SJSA1 (cell line): Measurements from ENCODE around the gene RP9. TPM values are rescaled to one million over a fixed set of nuclear protein-coding genes. Genes with fewer than 3 reads are reported as not detected.

Experiments used
- DNase-seq, 2 experiments: peaks; one replicate each; pipeline ENCODE4 v3.0.0-alpha.2; 2015 to 2020; ENCODE audit warnings: low spot score in 2 of 2, low read depth in 1 of 2
- H3K27ac ChIP-seq: fragments of 250-450 bp; sonication (Bioruptor Pico); 2 replicates; pipeline ENCODE4 v1.5.1; 2020; ENCODE audit warnings: mild to moderate bottlenecking, moderate library complexity
- H3K27me3 ChIP-seq: fragments of 250-450 bp; sonication (Bioruptor Pico); replicated peaks from 2 replicates; pipeline ENCODE4 v1.5.1; 2020; ENCODE audit warnings: mild to moderate bottlenecking, moderate library complexity
- H3K36me3 ChIP-seq: fragments of 250-450 bp; sonication (Bioruptor Pico); 2 replicates; pipeline ENCODE4 v1.5.1; 2020; ENCODE audit warnings: mild to moderate bottlenecking
- H3K4me1 ChIP-seq: fragments of 250-450 bp; sonication (Bioruptor Pico); replicated peaks from 2 replicates; pipeline ENCODE4 v1.6.1; 2021; ENCODE audit warnings: mild to moderate bottlenecking
- H3K4me3 ChIP-seq: fragments of 250-450 bp; sonication (Bioruptor Pico); 2 replicates; pipeline ENCODE4 v1.5.1; 2020; ENCODE audit warnings: mild to moderate bottlenecking
- H3K9me3 ChIP-seq: fragments of 250-450 bp; sonication (Bioruptor Pico); replicated peaks from 2 replicates; pipeline ENCODE4 v1.5.1; 2020; ENCODE audit warnings: mild to moderate bottlenecking
- total RNA-seq: library from RNA; depleted of rRNA; stranded (reverse); fragments of >200 nt; shearing (Covaris generic); gene quantifications from 2 replicates; pipeline ENCODE4 v1.2.3, GENCODE V29; 2014; rRNA removed

RP9 gene
- total RNA-seq, 1 experiment from 2014 or later, result 16.0 TPM

DNA sequence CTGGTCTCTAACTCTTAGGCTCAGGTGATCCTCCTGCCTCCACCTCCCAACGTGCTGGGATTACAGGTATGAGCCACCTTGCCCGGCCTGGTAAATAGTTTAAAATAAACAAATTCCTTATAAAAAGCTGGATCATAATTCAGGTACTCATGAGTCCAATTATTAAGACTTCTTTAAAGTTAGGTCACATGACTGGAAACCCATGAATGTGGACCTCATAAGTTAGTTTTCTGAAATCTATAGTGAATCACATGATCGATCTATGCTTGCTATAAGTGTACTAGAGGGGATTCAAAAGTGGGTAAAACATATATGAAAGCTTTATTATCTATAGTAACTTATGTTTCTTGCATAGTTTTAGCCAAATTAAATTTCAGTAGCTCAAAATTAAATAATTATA lies 60.9 kb downstream of the RP9 start:
- Histone ChIP-seq H3K27me3 (no peaks in the 10 kb centered on the region), H3K4me3 (no peak overlapping the region), H3K36me3 (peaks cover 4% of the 10 kb centered on the region; the same call in 1 of the 2 replicates), H3K27ac (no peak overlapping the region), H3K4me1 (peaks cover 3% of the 10 kb centered on the region; the same call in 1 of the 2 replicates), H3K9me3 (no peaks in the 10 kb centered on the region)
- DNase-seq, result no peak

DNA sequence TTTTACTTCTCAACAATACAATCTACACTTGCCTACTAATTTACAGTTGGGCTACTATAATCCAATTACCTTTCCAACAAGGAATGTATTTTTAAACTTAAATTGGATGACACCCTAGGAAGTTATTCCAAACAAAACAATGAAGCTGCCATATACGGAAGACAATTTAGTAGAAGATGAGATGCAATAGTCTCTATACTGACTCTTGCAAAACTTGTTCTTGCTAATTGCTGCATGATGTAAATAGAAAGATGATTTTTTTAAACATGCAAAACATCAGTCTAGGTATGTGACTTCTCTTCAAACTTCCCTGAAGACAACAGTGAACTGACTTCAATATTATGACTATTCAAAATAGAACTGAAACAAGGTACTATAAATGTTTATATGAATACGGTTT lies 64.2 kb downstream of the RP9 start:
- DNase-seq, result no peak
- no peak overlapping the region for H3K27ac ChIP-seq
- no peaks in the 10 kb centered on the region for H3K36me3 ChIP-seq
- H3K4me3 ChIP-seq, result no peak overlapping the region
- no peaks in the 10 kb centered on the region for H3K9me3 ChIP-seq
- peaks cover 4% of the 10 kb centered on the region for H3K4me1 ChIP-seq
- H3K27me3 ChIP-seq, result no peaks in the 10 kb centered on the region

Other genes starting within 250 kb of the RP9 start
- gene KBTBD2, start 217.6 kb downstream of the RP9 start, total RNA-seq, result 51.5 and 52.0 TPM in 2 replicates
- 207 and 234 TPM in 2 replicates for gene FKBP9, start 152.0 kb downstream of the RP9 start, total RNA-seq
- gene NT5C3A, start 46.6 kb downstream of the RP9 start, total RNA-seq, result 31.1 TPM in 2 replicates
- gene BBS9, start 20.2 kb upstream of the RP9 start, total RNA-seq, result 2.1 and 3.6 TPM in 2 replicates